Measurements from ENCODE around the gene KRTAP29-1.
"Not testable (repeated sequence)": the region's sequence is repeated elsewhere in the genome, so short reads cannot be mapped to it uniquely, and the experiment has no call there.

Gene KRTAP29-1

GRCh38 chr17:41296846-41297245 lies 5.8 kb downstream of the KRTAP29-1 start:
- DNase-seq, result no peak

- DNase-seq, result no peak
Measured at GRCh38 chr17:41294016-41294415, 8.6 kb downstream of the KRTAP29-1 start.

GRCh38 chr17:41287050-41287449 lies 15.6 kb downstream of the KRTAP29-1 start:
- DNase-seq, result no peak

GRCh38 chr17:41284546-41284945 lies 18.1 kb downstream of the KRTAP29-1 start:
- DNase-seq, result no peak

GRCh38 chr17:41284043-41284442 lies 18.6 kb downstream of the KRTAP29-1 start:
- no peak for DNase-seq

- DNase-seq, result no peak
Measured at GRCh38 chr17:41278176-41278955, 24.3 kb downstream of the KRTAP29-1 start.

GRCh38 chr17:41275648-41276190 lies 26.9 kb downstream of the KRTAP29-1 start, which contains the start of gene KRTAP9-7:
KRTAP9-7 (plus strand) TSS chr17:41275698; CDS start chr17:41275698, 0 bp downstream.
- DNase-seq, result not testable (repeated sequence)

GRCh38 chr17:41271858-41272257 lies 30.8 kb downstream of the KRTAP29-1 start:
- no peak for DNase-seq

GRCh38 chr17:41271323-41271722 lies 31.3 kb downstream of the KRTAP29-1 start:
- not testable (repeated sequence) for DNase-seq

GRCh38 chr17:41267711-41268110 lies 34.9 kb downstream of the KRTAP29-1 start:
- no peak for DNase-seq

GRCh38 chr17:41265078-41265477 lies 37.6 kb downstream of the KRTAP29-1 start, which contains the start of gene KRTAP9-6:
KRTAP9-6 (plus strand) TSS chr17:41265378; CDS start chr17:41265378, 0 bp downstream.
- no peak for DNase-seq

- DNase-seq, result no peak
Measured at GRCh38 chr17:41264599-41264998, 38.1 kb downstream of the KRTAP29-1 start.

- DNase-seq, result no peak
Measured at GRCh38 chr17:41263212-41263611, 39.4 kb downstream of the KRTAP29-1 start.

GRCh38 chr17:41258406-41258805 lies 44.2 kb downstream of the KRTAP29-1 start:
- DNase-seq, result no peak

- DNase-seq, result no peak
Measured at GRCh38 chr17:41256291-41256685, 46.4 kb downstream of the KRTAP29-1 start.

- not testable (repeated sequence) for DNase-seq
Measured at GRCh38 chr17:41255381-41256290, 47.0 kb downstream of the KRTAP29-1 start, which contains the start of gene KRTAP9-9. KRTAP9-9 (plus strand) TSS chr17:41255384.

- no peak for DNase-seq
Measured at GRCh38 chr17:41254861-41255260, 47.8 kb downstream of the KRTAP29-1 start.
